ACC112 (cell line): ENCODE results near the gene TCF7L2.

Source experiments
- H2AFZ ChIP-seq: fragments of 200-600 bp; sonication (generic); one replicate; pipeline ENCODE4 v1.6.0; 2017; ENCODE audit warnings: antibody characterized with exemption, low read length; ENCODE audit not compliant: unreplicated experiment
- H3K27ac ChIP-seq: fragments of 200-600 bp; sonication (generic); 2 replicates; pipeline ENCODE4 v1.5.1; 2014; ENCODE audit warnings: low read depth, mild to moderate bottlenecking, antibody characterized with exemption, low read length, moderate library complexity
- H3K27me3 ChIP-seq: fragments of 200-600 bp; sonication (generic); 2 replicates; pipeline ENCODE4 v1.6.1; 2014; ENCODE audit warnings: mild to moderate bottlenecking, antibody characterized with exemption, low read length, moderate library complexity, mixed read lengths; ENCODE audit not compliant: insufficient read depth
- H3K36me3 ChIP-seq: fragments of 200-600 bp; sonication (generic); 2 replicates; pipeline ENCODE4 v1.6.1; 2016; ENCODE audit warnings: mild to moderate bottlenecking, antibody characterized with exemption, low read length, moderate library complexity, mixed read lengths; ENCODE audit not compliant: insufficient read depth
- H3K4me1 ChIP-seq: fragments of 200-600 bp; sonication (generic); one replicate; pipeline ENCODE4 v1.6.1; 2016; ENCODE audit warnings: low read length, mixed read lengths; ENCODE audit not compliant: insufficient read depth, unreplicated experiment, control insufficient read depth
- H3K4me3 ChIP-seq: fragments of 200-600 bp; sonication (generic); 2 replicates; pipeline ENCODE4 v1.5.1; 2014; ENCODE audit warnings: mild to moderate bottlenecking, low read depth, low read length
- H3K79me2 ChIP-seq: fragments of 200-600 bp; sonication (generic); one replicate; pipeline ENCODE4 v1.6.0; 2016; ENCODE audit warnings: low read length; ENCODE audit not compliant: control insufficient read depth, unreplicated experiment, insufficient read depth

TCF7L2 gene

DNA sequence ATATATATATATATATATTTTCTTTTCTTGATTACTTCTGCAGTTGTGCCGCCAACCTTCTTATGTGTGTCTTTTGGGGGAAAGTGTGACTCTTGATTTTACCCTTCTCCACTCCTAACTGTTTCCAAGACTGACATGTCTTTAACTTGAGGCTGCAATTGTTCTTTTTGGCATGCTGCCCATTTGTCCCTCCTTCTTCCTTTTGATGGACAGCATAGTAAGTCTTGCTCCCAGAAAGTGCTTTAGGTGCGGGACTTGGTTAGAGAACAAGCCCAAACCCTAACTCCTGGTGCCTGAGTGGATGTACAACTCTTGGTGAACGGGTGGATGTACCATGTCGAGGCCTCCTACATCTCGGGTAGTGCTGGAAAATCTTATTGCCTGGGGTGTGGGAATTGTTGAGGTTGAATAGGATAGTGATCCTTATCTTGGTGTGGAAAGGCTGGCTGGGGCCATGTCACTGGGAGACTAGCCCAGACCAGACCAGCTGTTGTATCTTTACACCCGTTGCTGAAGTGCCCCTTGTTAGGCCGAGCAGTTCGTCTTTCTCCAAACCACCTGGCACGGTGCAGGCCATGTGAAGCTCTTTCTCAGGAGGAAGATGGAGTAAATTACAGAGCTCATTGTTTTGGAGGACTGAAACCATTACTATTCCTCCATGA, 16.3 kb downstream of the TCF7L2 start:
- H3K4me3 ChIP-seq: no peak overlapping the region
- no peak overlapping the region for H2AFZ ChIP-seq
- H3K4me1 ChIP-seq: peaks cover 38% of the 10 kb centered on the region
- H3K27me3 ChIP-seq: no peaks in the 10 kb centered on the region
- peaks cover 29% of the 10 kb centered on the region for H3K36me3 ChIP-seq
- peak overlapping the region; percentile 47; the same call in 1 of the 2 replicates for H3K27ac ChIP-seq
- H3K79me2 ChIP-seq: peaks cover 76% of the 10 kb centered on the region

DNA sequence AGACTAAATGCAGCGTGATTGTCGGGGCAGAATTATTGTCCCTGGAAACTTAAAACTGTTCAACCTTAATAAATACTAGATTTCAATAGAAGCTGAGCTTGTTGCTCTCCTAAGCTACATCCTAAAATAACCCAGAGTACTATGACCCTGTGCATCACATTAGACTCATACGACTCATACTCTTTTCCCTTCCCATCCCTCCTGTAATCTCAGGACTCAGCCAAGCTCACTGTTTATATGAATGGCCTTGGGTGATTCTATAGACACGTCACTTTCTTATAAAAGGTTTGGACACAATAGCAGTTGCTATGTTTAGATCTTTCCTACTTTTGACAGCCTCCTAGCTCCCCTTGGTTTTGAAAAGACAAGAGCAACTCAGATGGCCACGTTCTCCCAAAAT, 17.2 kb downstream of the TCF7L2 start:
- no peak overlapping the region for H3K4me3 ChIP-seq
- peak overlapping the region; percentile 47 for H3K27ac ChIP-seq
- peaks cover 38% of the 10 kb centered on the region for H3K4me1 ChIP-seq
- H3K36me3 ChIP-seq: peaks cover 32% of the 10 kb centered on the region
- no peaks in the 10 kb centered on the region for H3K27me3 ChIP-seq
- H2AFZ ChIP-seq: no peak overlapping the region
- peaks cover 73% of the 10 kb centered on the region for H3K79me2 ChIP-seq

DNA sequence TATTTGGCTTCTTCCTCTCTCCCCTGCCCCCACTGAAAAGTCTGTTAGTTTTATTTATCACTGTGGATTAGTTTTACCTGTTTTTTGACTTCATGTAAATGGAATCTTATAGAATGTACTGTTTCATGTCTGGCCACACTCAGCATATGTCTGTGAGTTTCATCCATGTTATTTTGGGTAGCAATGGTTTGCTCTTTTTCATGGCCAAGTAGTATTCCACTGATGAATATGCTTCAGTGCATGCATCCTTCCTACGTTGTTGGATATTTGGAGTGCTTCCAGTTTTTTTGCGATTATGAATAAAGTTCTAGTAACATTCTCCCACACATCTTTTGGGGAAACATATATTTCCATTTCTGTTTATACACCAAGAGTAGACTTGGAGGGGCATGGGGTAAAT, 19.1 kb downstream of the TCF7L2 start:
- H3K4me3 ChIP-seq: no peak overlapping the region
- H3K36me3 ChIP-seq: peaks cover 37% of the 10 kb centered on the region
- H3K4me1 ChIP-seq: peaks cover 27% of the 10 kb centered on the region
- no peak overlapping the region for H3K27ac ChIP-seq
- H3K79me2 ChIP-seq: peaks cover 69% of the 10 kb centered on the region
- no peaks in the 10 kb centered on the region for H3K27me3 ChIP-seq
- no peak overlapping the region for H2AFZ ChIP-seq

DNA sequence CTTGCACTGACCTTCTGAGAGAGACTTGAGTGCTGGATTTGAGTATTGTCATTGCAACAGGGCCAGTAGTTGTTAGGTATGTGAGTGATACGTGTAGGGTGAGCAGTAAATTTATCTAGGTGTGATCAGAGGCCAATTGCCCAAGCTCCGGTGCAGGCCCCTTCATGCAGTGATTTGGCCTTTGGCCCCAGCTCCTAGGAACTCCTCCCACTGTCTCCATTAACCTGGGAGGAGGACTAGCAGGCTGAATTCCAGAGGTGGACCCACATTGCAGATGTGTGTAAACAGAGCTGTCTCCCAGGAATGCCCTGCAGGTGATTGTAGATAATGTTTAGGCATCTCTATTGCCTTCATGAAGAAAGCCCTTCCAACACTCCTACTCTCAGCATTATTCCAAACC, 19.5 kb downstream of the TCF7L2 start:
- Histone ChIP-seq H3K27me3 (no peaks in the 10 kb centered on the region), H3K36me3 (peaks cover 37% of the 10 kb centered on the region), H2AFZ (no peak overlapping the region), H3K79me2 (peaks cover 65% of the 10 kb centered on the region), H3K4me1 (peaks cover 23% of the 10 kb centered on the region), H3K27ac (no peak overlapping the region), H3K4me3 (no peak overlapping the region)

GRCh38 chr10:112970021-112970420, 20.0 kb downstream of the TCF7L2 start:
- no peak overlapping the region for H3K27ac ChIP-seq
- no peaks in the 10 kb centered on the region for H3K27me3 ChIP-seq
- peaks cover 18% of the 10 kb centered on the region for H3K4me1 ChIP-seq
- H3K4me3 ChIP-seq: no peak overlapping the region
- no peak overlapping the region for H2AFZ ChIP-seq
- peaks cover 61% of the 10 kb centered on the region for H3K79me2 ChIP-seq
- H3K36me3 ChIP-seq: peaks cover 34% of the 10 kb centered on the region

GRCh38 chr10:112972606-112973005, 22.6 kb downstream of the TCF7L2 start:
- Histone ChIP-seq H3K27ac (no peak overlapping the region), H3K79me2 (peaks cover 53% of the 10 kb centered on the region), H3K27me3 (no peaks in the 10 kb centered on the region), H3K4me3 (no peak overlapping the region), H3K4me1 (no peaks in the 10 kb centered on the region), H2AFZ (no peak overlapping the region), H3K36me3 (peaks cover 20% of the 10 kb centered on the region)

DNA sequence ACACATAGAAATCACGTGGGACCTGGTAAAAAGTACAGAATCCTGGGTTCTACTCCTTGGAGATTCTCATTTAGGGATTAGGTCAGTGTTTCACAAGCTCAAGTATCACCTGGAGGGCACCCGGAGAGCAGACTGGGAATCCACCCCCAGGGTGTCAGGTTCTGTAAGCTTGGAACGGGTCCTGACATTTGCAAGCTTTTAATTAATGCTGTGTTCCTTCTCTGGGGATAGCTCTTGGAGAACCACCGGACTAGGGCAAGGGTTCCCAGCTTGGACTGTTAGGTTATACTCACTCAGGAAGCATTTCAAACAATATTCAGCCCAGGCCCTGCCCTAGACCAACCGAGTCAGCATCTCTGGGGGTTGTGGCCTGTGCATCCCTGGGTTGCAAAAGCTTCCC, 23.0 kb downstream of the TCF7L2 start:
- peaks cover 51% of the 10 kb centered on the region for H3K79me2 ChIP-seq
- H3K27me3 ChIP-seq: no peaks in the 10 kb centered on the region
- no peak overlapping the region for H3K4me3 ChIP-seq
- no peak overlapping the region for H2AFZ ChIP-seq
- H3K27ac ChIP-seq: no peak overlapping the region
- H3K36me3 ChIP-seq: peaks cover 20% of the 10 kb centered on the region
- H3K4me1 ChIP-seq: no peaks in the 10 kb centered on the region

GRCh38 chr10:112973805-112974204, 23.8 kb downstream of the TCF7L2 start:
- no peak overlapping the region for H3K27ac ChIP-seq
- no peak overlapping the region for H3K4me3 ChIP-seq
- peaks cover 20% of the 10 kb centered on the region for H3K36me3 ChIP-seq
- H3K79me2 ChIP-seq: peaks cover 48% of the 10 kb centered on the region
- no peak overlapping the region for H2AFZ ChIP-seq
- H3K27me3 ChIP-seq: no peaks in the 10 kb centered on the region
- no peaks in the 10 kb centered on the region for H3K4me1 ChIP-seq

DNA sequence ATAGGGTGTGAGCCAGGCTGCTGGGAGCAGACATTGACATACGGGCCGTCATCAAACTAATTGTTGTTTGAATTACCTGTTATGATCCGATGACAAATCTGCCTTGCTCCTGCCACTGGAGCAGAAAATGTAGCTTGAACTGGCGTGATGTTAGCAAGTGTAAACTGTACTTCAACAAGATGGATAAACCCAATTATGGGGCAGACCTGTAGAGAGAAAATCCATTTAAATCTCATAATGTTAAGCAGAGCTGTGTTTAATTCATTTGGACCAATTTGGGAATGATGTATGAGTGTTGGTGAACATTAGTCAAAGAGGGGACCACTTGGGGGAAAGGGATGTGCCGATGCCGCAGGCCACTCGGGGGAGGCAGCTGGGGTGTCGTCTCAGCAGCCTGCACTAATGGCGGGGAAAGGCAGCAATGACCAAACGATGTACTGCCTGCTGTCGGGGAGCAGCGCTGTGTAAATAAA, 27.4 kb downstream of the TCF7L2 start:
- H3K27me3 ChIP-seq: no peaks in the 10 kb centered on the region
- H3K4me3 ChIP-seq: no peak overlapping the region
- H3K79me2 ChIP-seq: peaks cover 36% of the 10 kb centered on the region
- H3K4me1 ChIP-seq: no peaks in the 10 kb centered on the region
- no peak overlapping the region for H2AFZ ChIP-seq
- peaks cover 3% of the 10 kb centered on the region; the same call in 1 of the 2 replicates for H3K36me3 ChIP-seq
- H3K27ac ChIP-seq: no peak overlapping the region

- H3K36me3 ChIP-seq: no peaks in the 10 kb centered on the region; the same call in 1 of the 2 replicates
- H2AFZ ChIP-seq: no peak overlapping the region
- H3K27ac ChIP-seq: no peak overlapping the region
- H3K27me3 ChIP-seq: no peaks in the 10 kb centered on the region
- H3K4me1 ChIP-seq: peaks cover under 1% of the 10 kb centered on the region
- peaks cover 28% of the 10 kb centered on the region for H3K79me2 ChIP-seq
- H3K4me3 ChIP-seq: no peak overlapping the region
Observed at GRCh38 chr10:112979927-112980326, 29.9 kb downstream of the TCF7L2 start.

DNA sequence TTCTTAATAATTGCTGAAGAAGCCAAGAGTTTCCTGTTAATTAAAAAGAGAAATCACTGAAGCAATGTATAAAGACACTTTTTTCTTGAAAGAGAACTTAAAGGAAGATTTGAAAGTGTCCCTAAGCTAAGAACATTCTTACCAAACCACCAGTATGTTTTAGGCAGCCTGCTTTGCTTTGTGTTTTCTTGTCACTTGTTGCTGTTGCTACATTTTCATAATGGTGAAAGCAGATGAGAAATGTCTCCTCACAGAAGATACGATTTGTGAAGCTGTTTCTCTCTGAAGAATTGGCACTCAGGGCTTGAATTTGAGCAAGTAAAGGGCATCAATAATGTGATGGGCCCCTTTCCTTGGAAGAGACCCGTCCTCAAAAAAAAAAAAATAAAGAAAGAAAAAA, 30.9 kb downstream of the TCF7L2 start:
- Histone ChIP-seq H3K4me1 (peaks cover 11% of the 10 kb centered on the region), H2AFZ (no peak overlapping the region), H3K4me3 (no peak overlapping the region), H3K36me3 (no peaks in the 10 kb centered on the region; the same call in 1 of the 2 replicates), H3K27me3 (no peaks in the 10 kb centered on the region), H3K79me2 (peaks cover 33% of the 10 kb centered on the region), H3K27ac (no peak overlapping the region)
